GM12891 (cell line): ENCODE results near the gene PRPF6.
A peak's percentile ranks its signal among the peaks of the same experiment; 100 is the strongest.

Experiments used
- POLR2A ChIP-seq: IDR thresholded peaks from 2 replicates; pipeline ENCODE4 v1.6.1; 2011; ENCODE audit warnings: low read depth, low read length, control low read depth
- POLR2AphosphoS5 ChIP-seq: IDR thresholded peaks from 2 replicates; pipeline ENCODE4 v1.6.1; 2011; ENCODE audit warnings: low read depth, low read length, control low read depth
- TAF1 ChIP-seq: IDR thresholded peaks from 2 replicates; pipeline ENCODE4 v1.6.1; 2011; ENCODE audit warnings: low read depth, low read length, control low read depth

DNA sequence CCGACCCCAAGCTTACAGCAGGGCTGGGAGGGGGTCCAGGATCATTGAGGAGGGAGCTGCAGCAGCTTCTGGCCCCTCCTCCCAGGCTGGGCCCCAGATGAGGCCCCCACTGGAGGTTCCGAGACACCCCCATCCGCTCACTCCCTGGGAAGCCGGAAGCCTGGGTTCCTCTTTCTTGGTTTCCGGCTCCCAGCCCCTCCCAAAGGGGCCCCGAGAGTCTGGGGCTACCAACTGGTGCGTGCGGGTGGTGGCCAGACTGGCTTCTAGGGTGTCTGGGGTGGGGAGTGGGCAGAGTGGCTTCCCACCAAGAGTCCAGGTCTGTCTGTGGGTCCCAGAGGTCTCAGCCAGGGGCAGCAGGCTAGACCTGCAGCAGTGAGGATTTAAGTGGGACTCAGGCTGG, 96.2 kb downstream of the PRPF6 start:
- TF ChIP-seq POLR2A (no peak), POLR2AphosphoS5 (peak; percentile 56; the same call in 1 of the 2 replicates), TAF1 (no peak)
